GM23338 (cell line): Measurements from ENCODE around the gene DNAJB8. TPM values are rescaled to one million over a fixed set of nuclear protein-coding genes. Genes with fewer than 3 reads are reported as not detected.

Experiments
- ATAC-seq: fragments of 200-7000 bp; cut with Tn5 transposase; 3 replicates; pipeline ENCODE4 v1.9.1; 2020
- DNase-seq: peaks from one replicate; pipeline ENCODE4 v3.0.0-alpha.2; 2015; ENCODE audit warnings: low spot score
- H2AFZ ChIP-seq: fragments of 200-600 bp; sonication (generic); 2 replicates; pipeline ENCODE4 v1.8.0; 2016; ENCODE audit warnings: antibody characterized with exemption, mild to moderate bottlenecking, moderate library complexity
- H3F3A ChIP-seq: fragments of 200-600 bp; sonication (generic); replicated peaks from 2 replicates; pipeline ENCODE4 v1.8.0; 2017; ENCODE audit warnings: antibody characterized with exemption, mixed run types, low read depth
- H3K27ac ChIP-seq: fragments of 200-600 bp; sonication (generic); 2 replicates; pipeline ENCODE4 v1.6.1; 2016; ENCODE audit warnings: low read depth
- H3K27me3 ChIP-seq: fragments of 200-600 bp; sonication (generic); 2 replicates; pipeline ENCODE4 v1.8.0; 2016; ENCODE audit warnings: mild to moderate bottlenecking, mixed run types, moderate library complexity; ENCODE audit not compliant: insufficient read depth
- H3K36me3 ChIP-seq: fragments of 200-600 bp; sonication (generic); 2 replicates; pipeline ENCODE4 v1.8.0; 2016; ENCODE audit warnings: mild to moderate bottlenecking; ENCODE audit not compliant: insufficient read depth
- H3K4me1 ChIP-seq: fragments of 200-600 bp; sonication (generic); 2 replicates; pipeline ENCODE4 v1.8.0; 2016; ENCODE audit warnings: mild to moderate bottlenecking, moderate library complexity; ENCODE audit not compliant: insufficient read depth
- H3K4me2 ChIP-seq: fragments of 200-600 bp; sonication (generic); 2 replicates; pipeline ENCODE4 v1.7.1; 2017; ENCODE audit warnings: mixed run types
- H3K4me3 ChIP-seq: fragments of 200-600 bp; sonication (generic); 2 replicates; pipeline ENCODE4 v1.6.1; 2016; ENCODE audit warnings: mixed run types
- H3K79me2 ChIP-seq: fragments of 200-600 bp; sonication (generic); replicated peaks from 2 replicates; pipeline ENCODE4 v1.8.0; 2017; ENCODE audit warnings: mild to moderate bottlenecking; ENCODE audit not compliant: insufficient read depth
- H3K9me2 ChIP-seq: fragments of 200-600 bp; sonication (generic); 2 replicates; pipeline ENCODE4 v1.8.0; 2017; ENCODE audit not compliant: insufficient read depth
- H4K20me1 ChIP-seq: fragments of 200-600 bp; sonication (generic); replicated peaks from 2 replicates; pipeline ENCODE4 v1.8.0; 2017; ENCODE audit warnings: mild to moderate bottlenecking; ENCODE audit not compliant: insufficient read depth
- H3K27ac Mint-ChIP-seq: 2 replicates; pipeline ENCODE4 v1.8.0; 2020; ENCODE audit warnings: inconsistent platforms, mild to moderate bottlenecking, moderate library complexity, mixed read lengths
- H3K27me3 Mint-ChIP-seq: 3 replicates; pipeline ENCODE4 v1.8.0; 2022; ENCODE audit warnings: low read depth, mild to moderate bottlenecking, moderate library complexity, mixed read lengths, inconsistent platforms; ENCODE audit not compliant: insufficient read depth, poor library complexity
- H3K36me3 Mint-ChIP-seq: 3 replicates; pipeline ENCODE4 v1.8.0; 2021; ENCODE audit warnings: low read depth, mild to moderate bottlenecking, inconsistent platforms, moderate library complexity, mixed read lengths
- H3K4me1 Mint-ChIP-seq: 3 replicates; pipeline ENCODE4 v1.8.0; 2020; ENCODE audit warnings: mild to moderate bottlenecking, inconsistent platforms, mixed read lengths
- H3K4me3 Mint-ChIP-seq: 3 replicates; pipeline ENCODE4 v1.8.0; 2021; ENCODE audit warnings: moderate library complexity, mild to moderate bottlenecking, inconsistent platforms, mixed read lengths
- H3K9me3 Mint-ChIP-seq: 3 replicates; pipeline ENCODE4 v1.8.0; 2020; ENCODE audit warnings: moderate library complexity, mild to moderate bottlenecking, inconsistent platforms, mixed read lengths
- CREB1 ChIP-seq: fragments of 250-450 bp; sonication (Bioruptor Pico); IDR thresholded peaks from 2 replicates; pipeline ENCODE4 v1.5.0; 2020; ENCODE audit warnings: low read depth, mild to moderate bottlenecking, moderate library complexity
- EZH2 ChIP-seq: fragments of 200-600 bp; sonication (generic); IDR thresholded peaks from one replicate; pipeline ENCODE4 v1.8.0; 2017; ENCODE audit warnings: antibody characterized with exemption, mild to moderate bottlenecking, low read depth; ENCODE audit not compliant: unreplicated experiment
- EZH2phosphoT487 ChIP-seq: fragments of 200-600 bp; sonication (generic); IDR thresholded peaks from one replicate; pipeline ENCODE4 v1.8.1; 2018; ENCODE audit warnings: antibody characterized with exemption; ENCODE audit not compliant: unreplicated experiment
- JUNB ChIP-seq: IDR thresholded peaks from one replicate; pipeline ENCODE4 v1.6.1; 2016; ENCODE audit warnings: antibody characterized with exemption; ENCODE audit not compliant: unreplicated experiment
- POLR2AphosphoS5 ChIP-seq: IDR thresholded peaks from 2 replicates; pipeline ENCODE4 v1.6.1; 2016; ENCODE audit warnings: antibody characterized with exemption, low read depth
- ZNF331 ChIP-seq: fragments of 250-450 bp; sonication (Bioruptor Pico); IDR thresholded peaks from 2 replicates; pipeline ENCODE4 v1.5.0; 2020; ENCODE audit warnings: low read depth, mild to moderate bottlenecking, moderate library complexity
- polyA plus RNA-seq: library from polyadenylated mRNA; unstranded; fragments of >200 nt; fragmentation: Nextera tagmentation; extraction: Ambion mirVana; gene quantifications from 2 replicates; pipeline ENCODE4 v1.2.1, GENCODE V29; 2016
- total RNA-seq: library from RNA; depleted of rRNA; stranded (reverse); fragments of >200 nt; shearing (Covaris generic); gene quantifications from 2 replicates; pipeline ENCODE4 v1.2.3, GENCODE V29; 2014
- TF ChIP-seq, protein P1 (sequence below): fragments of 250-450 bp; sonication (Bioruptor Pico); IDR thresholded peaks from 2 replicates; pipeline ENCODE4 v1.5.0; 2020; ENCODE audit warnings: mild to moderate bottlenecking, moderate library complexity
- TF ChIP-seq, protein P2 (sequence below), 2 experiments: fragments of 200-600 bp in 1 of 2; sonication (generic) in 1 of 2; conservative IDR thresholded peaks; 2 replicates each; pipeline versions ENCODE4 v1.5.1 to v1.6.1; 2016 to 2017; ENCODE audit warnings: antibody characterized with exemption in 2 of 2, low read depth in 2 of 2, mild to moderate bottlenecking in 2 of 2, moderate library complexity in 1 of 2
- TF ChIP-seq, protein P3 (sequence below): IDR thresholded peaks from one replicate; pipeline ENCODE4 v1.6.1; 2018; ENCODE audit warnings: antibody characterized with exemption; ENCODE audit not compliant: unreplicated experiment

DNAJB8 gene
- total and polyA plus RNA-seq, 2 experiments from 2014 or later = not detected

DNA sequence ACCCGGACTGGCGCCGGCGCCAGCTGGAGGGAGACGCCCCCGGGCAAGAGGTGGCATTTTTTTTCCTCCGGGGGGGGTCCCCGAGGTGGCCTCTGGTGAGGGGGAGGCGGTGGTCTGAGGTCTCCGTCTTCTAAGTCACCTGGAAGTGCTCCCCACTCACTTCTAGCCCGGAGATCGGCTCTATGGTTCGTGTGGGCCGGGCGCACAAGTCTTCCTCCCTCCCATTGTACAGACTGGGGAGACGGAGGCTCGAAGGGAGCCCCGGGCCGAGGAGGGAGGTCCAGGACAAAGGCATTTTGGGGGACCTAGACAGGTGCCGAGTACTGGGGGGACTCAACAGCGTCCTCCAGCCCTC, 21.9 kb upstream of the DNAJB8 start:
- H3K79me2 ChIP-seq = no peaks in the 10 kb centered on the region
- H4K20me1 ChIP-seq = peaks cover 8% of the 10 kb centered on the region
- DNase-seq (peak; percentile 60), ATAC-seq (no peak; the same call in 2 of the 3 replicates)
- H3K27me3 ChIP-seq = peaks cover 100% of the 10 kb centered on the region
- peak overlapping the region; percentile 90 for H3K4me2 ChIP-seq
- H3K27ac Mint-ChIP-seq = no peak overlapping the region
- peak overlapping the region; percentile 66 for H3K4me3 Mint-ChIP-seq
- no peaks in the 10 kb centered on the region for H3K36me3 ChIP-seq
- H3F3A ChIP-seq = peaks cover 26% of the 10 kb centered on the region; the same call in 1 of the 2 replicates
- TF ChIP-seq, protein P1, sequence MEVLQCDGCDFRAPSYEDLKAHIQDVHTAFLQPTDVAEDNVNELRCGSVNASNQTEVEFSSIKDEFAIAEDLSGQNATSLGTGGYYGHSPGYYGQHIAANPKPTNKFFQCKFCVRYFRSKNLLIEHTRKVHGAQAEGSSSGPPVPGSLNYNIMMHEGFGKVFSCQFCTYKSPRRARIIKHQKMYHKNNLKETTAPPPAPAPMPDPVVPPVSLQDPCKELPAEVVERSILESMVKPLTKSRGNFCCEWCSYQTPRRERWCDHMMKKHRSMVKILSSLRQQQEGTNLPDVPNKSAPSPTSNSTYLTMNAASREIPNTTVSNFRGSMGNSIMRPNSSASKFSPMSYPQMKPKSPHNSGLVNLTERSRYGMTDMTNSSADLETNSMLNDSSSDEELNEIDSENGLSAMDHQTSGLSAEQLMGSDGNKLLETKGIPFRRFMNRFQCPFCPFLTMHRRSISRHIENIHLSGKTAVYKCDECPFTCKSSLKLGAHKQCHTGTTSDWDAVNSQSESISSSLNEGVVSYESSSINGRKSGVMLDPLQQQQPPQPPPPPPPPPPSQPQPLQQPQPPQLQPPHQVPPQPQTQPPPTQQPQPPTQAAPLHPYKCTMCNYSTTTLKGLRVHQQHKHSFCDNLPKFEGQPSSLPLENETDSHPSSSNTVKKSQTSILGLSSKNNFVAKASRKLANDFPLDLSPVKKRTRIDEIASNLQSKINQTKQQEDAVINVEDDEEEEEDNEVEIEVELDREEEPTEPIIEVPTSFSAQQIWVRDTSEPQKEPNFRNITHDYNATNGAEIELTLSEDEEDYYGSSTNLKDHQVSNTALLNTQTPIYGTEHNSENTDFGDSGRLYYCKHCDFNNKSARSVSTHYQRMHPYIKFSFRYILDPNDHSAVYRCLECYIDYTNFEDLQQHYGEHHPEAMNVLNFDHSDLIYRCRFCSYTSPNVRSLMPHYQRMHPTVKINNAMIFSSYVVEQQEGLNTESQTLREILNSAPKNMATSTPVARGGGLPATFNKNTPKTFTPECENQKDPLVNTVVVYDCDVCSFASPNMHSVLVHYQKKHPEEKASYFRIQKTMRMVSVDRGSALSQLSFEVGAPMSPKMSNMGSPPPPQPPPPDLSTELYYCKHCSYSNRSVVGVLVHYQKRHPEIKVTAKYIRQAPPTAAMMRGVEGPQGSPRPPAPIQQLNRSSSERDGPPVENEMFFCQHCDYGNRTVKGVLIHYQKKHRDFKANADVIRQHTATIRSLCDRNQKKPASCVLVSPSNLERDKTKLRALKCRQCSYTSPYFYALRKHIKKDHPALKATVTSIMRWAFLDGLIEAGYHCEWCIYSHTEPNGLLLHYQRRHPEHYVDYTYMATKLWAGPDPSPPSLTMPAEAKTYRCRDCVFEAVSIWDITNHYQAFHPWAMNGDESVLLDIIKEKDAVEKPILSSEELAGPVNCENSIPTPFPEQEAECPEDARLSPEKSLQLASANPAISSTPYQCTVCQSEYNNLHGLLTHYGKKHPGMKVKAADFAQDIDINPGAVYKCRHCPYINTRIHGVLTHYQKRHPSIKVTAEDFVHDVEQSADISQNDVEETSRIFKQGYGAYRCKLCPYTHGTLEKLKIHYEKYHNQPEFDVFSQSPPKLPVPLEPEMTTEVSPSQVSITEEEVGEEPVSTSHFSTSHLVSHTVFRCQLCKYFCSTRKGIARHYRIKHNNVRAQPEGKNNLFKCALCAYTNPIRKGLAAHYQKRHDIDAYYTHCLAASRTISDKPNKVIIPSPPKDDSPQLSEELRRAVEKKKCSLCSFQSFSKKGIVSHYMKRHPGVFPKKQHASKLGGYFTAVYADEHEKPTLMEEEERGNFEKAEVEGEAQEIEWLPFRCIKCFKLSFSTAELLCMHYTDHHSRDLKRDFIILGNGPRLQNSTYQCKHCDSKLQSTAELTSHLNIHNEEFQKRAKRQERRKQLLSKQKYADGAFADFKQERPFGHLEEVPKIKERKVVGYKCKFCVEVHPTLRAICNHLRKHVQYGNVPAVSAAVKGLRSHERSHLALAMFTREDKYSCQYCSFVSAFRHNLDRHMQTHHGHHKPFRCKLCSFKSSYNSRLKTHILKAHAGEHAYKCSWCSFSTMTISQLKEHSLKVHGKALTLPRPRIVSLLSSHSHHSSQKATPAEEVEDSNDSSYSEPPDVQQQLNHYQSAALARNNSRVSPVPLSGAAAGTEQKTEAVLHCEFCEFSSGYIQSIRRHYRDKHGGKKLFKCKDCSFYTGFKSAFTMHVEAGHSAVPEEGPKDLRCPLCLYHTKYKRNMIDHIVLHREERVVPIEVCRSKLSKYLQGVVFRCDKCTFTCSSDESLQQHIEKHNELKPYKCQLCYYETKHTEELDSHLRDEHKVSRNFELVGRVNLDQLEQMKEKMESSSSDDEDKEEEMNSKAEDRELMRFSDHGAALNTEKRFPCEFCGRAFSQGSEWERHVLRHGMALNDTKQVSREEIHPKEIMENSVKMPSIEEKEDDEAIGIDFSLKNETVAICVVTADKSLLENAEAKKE (CRISPR knock-in tag) = no peak
- TF ChIP-seq EZH2phosphoT487 (no peak), POLR2AphosphoS5 (no peak)
- H3K4me1 ChIP-seq = peaks cover 62% of the 10 kb centered on the region
- H3K9me2 ChIP-seq = no peaks in the 10 kb centered on the region
- no peak overlapping the region for H3K27ac ChIP-seq
- H2AFZ ChIP-seq = peak overlapping the region; percentile 94
- peaks cover 96% of the 10 kb centered on the region for H3K27me3 Mint-ChIP-seq
- no peaks in the 10 kb centered on the region; the same call in 2 of the 3 replicates for H3K9me3 Mint-ChIP-seq
- peak overlapping the region; percentile 72 for H3K4me3 ChIP-seq
- no peaks in the 10 kb centered on the region; the same call in 2 of the 3 replicates for H3K36me3 Mint-ChIP-seq
- H3K4me1 Mint-ChIP-seq = peaks cover 50% of the 10 kb centered on the region

DNA sequence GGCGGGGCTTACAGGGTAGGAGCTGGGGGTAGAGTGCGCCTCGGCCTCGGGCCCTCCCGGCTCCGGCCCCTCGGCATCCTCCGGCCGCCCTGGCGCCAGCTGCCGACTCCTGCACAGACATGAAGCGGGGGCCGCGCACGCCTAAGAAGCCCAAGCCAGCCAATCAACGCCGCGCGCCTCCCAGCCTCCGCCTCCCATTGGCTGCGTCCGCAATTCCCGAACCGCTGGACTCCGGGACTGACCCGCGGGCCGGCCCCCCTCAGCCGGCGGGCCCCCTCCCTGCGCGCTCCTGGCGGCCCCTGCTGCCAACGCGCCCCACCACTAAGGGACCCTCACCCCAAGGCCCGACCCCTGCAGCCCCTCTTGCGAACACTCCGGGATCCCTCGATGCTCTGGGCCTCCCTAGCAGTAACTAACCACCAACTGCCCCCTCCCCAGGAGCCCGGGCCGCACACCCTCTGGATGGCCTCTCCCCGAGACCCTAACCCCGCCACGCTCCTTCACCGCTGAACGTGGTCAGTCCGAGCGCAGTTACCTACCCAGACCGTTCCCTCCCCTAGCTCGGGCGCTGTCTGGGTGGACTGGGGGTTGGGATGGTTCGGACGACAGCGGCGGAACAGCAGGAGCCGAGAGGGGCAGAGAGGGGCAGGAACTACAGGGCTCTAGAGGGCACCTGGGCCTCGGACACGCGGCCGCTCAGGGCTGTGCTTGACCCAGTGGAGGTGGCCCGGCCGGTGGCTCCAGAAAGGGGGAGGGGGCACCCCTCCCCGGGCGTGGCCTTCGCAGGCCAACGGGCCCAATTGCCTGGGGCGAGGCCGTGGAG, 21.3 kb upstream of the DNAJB8 start:
- DNase-seq (peak; percentile 97), ATAC-seq (peak; percentile 51)
- Histone ChIP-seq H2AFZ (peak overlapping the region; percentile 94), H3K27me3 (peaks cover 100% of the 10 kb centered on the region), H3K4me1 (peaks cover 63% of the 10 kb centered on the region), H4K20me1 (peaks cover 8% of the 10 kb centered on the region), H3F3A (peaks cover 32% of the 10 kb centered on the region), H3K79me2 (no peaks in the 10 kb centered on the region), H3K36me3 (no peaks in the 10 kb centered on the region), H3K4me3 (peak overlapping the region; percentile 72), H3K9me2 (no peaks in the 10 kb centered on the region), H3K4me2 (peak overlapping the region; percentile 90), H3K27ac (no peak overlapping the region)
- H3K4me3 Mint-ChIP-seq = peak overlapping the region; percentile 65
- H3K9me3 Mint-ChIP-seq = no peaks in the 10 kb centered on the region; the same call in 2 of the 3 replicates
- no peak overlapping the region for H3K27ac Mint-ChIP-seq
- peaks cover 53% of the 10 kb centered on the region for H3K4me1 Mint-ChIP-seq
- H3K36me3 Mint-ChIP-seq = no peaks in the 10 kb centered on the region; the same call in 2 of the 3 replicates
- peaks cover 97% of the 10 kb centered on the region for H3K27me3 Mint-ChIP-seq
- TF ChIP-seq, protein P2, sequence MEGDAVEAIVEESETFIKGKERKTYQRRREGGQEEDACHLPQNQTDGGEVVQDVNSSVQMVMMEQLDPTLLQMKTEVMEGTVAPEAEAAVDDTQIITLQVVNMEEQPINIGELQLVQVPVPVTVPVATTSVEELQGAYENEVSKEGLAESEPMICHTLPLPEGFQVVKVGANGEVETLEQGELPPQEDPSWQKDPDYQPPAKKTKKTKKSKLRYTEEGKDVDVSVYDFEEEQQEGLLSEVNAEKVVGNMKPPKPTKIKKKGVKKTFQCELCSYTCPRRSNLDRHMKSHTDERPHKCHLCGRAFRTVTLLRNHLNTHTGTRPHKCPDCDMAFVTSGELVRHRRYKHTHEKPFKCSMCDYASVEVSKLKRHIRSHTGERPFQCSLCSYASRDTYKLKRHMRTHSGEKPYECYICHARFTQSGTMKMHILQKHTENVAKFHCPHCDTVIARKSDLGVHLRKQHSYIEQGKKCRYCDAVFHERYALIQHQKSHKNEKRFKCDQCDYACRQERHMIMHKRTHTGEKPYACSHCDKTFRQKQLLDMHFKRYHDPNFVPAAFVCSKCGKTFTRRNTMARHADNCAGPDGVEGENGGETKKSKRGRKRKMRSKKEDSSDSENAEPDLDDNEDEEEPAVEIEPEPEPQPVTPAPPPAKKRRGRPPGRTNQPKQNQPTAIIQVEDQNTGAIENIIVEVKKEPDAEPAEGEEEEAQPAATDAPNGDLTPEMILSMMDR (conservative IDR thresholded peaks at IDR 0.05; ENCODE audit: low read depth in 2 of 2) = no peak
- no peak for TF ChIP-seq CREB1
- peak; percentile 62 for TF ChIP-seq EZH2
- TF ChIP-seq JUNB = no peak
- TF ChIP-seq, protein P3, sequence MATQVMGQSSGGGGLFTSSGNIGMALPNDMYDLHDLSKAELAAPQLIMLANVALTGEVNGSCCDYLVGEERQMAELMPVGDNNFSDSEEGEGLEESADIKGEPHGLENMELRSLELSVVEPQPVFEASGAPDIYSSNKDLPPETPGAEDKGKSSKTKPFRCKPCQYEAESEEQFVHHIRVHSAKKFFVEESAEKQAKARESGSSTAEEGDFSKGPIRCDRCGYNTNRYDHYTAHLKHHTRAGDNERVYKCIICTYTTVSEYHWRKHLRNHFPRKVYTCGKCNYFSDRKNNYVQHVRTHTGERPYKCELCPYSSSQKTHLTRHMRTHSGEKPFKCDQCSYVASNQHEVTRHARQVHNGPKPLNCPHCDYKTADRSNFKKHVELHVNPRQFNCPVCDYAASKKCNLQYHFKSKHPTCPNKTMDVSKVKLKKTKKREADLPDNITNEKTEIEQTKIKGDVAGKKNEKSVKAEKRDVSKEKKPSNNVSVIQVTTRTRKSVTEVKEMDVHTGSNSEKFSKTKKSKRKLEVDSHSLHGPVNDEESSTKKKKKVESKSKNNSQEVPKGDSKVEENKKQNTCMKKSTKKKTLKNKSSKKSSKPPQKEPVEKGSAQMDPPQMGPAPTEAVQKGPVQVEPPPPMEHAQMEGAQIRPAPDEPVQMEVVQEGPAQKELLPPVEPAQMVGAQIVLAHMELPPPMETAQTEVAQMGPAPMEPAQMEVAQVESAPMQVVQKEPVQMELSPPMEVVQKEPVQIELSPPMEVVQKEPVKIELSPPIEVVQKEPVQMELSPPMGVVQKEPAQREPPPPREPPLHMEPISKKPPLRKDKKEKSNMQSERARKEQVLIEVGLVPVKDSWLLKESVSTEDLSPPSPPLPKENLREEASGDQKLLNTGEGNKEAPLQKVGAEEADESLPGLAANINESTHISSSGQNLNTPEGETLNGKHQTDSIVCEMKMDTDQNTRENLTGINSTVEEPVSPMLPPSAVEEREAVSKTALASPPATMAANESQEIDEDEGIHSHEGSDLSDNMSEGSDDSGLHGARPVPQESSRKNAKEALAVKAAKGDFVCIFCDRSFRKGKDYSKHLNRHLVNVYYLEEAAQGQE = no peak
- TF ChIP-seq ZNF331 (CRISPR knock-in tag) = no peak
